HepG2 (cell line): ENCODE measurements around the gene PLPP3. TPM values are rescaled to one million over a fixed set of nuclear protein-coding genes. Genes with fewer than 3 reads are reported as not detected.

ENCODE experiments used
- HDAC2 ChIP-seq: sonication (generic); formaldehyde crosslinking; IDR thresholded peaks from 2 replicates; pipeline ENCODE4 v1.4.0; 2020; ENCODE audit warnings: missing genetic modification reagents
- KLF12 ChIP-seq: sonication (generic); formaldehyde crosslinking; IDR thresholded peaks from 2 replicates; pipeline ENCODE4 v1.4.0; 2020; ENCODE audit warnings: missing genetic modification reagents, borderline replicate concordance
- MED8 ChIP-seq: sonication (generic); formaldehyde crosslinking; IDR thresholded peaks from 2 replicates; pipeline ENCODE4 v1.8.1; 2023; ENCODE audit warnings: mild to moderate bottlenecking, missing genetic modification reagents; ENCODE audit not compliant: insufficient replicate concordance
- MEIS1 ChIP-seq: sonication (generic); formaldehyde crosslinking; IDR thresholded peaks from 2 replicates; pipeline ENCODE4 v1.9.0; 2021; ENCODE audit warnings: mild to moderate bottlenecking, missing genetic modification reagents, moderate library complexity, borderline replicate concordance
- SAFB2 ChIP-seq: sonication (generic); formaldehyde crosslinking; IDR thresholded peaks from 2 replicates; pipeline ENCODE4 v1.5.1; 2020; ENCODE audit warnings: missing genetic modification reagents, low read depth, mild to moderate bottlenecking, borderline replicate concordance
- SALL2 ChIP-seq: sonication (generic); formaldehyde crosslinking; IDR thresholded peaks from 2 replicates; pipeline ENCODE4 v1.8.1; 2023; ENCODE audit warnings: mild to moderate bottlenecking, missing genetic modification reagents, inconsistent platforms
- SNAPC4 ChIP-seq: sonication (generic); formaldehyde crosslinking; IDR thresholded peaks from 2 replicates; pipeline ENCODE4 v1.4.0; 2020; ENCODE audit warnings: mild to moderate bottlenecking, missing genetic modification reagents
- SOX13 ChIP-seq, 3 experiments: fragments of 450-650 bp in 1 of 3; sonication (generic) in 1 of 3; formaldehyde crosslinking in 1 of 3; IDR thresholded peaks in 2 of 3; conservative IDR thresholded peaks in 1 of 3; 2 replicates each; pipeline versions ENCODE4 v1.5.0 to v1.6.1; 2016 to 2020; ENCODE audit warnings: antibody characterized with exemption in 1 of 3, mild to moderate bottlenecking in 1 of 3, missing compliant biosample characterization in 1 of 3, missing genetic modification reagents in 1 of 3, moderate library complexity in 1 of 3
- ZNF382 ChIP-seq: sonication (generic); formaldehyde crosslinking; IDR thresholded peaks from 2 replicates; pipeline ENCODE4 v1.5.0; 2020; ENCODE audit warnings: missing genetic modification reagents, mild to moderate bottlenecking, borderline replicate concordance
- ZNF543 ChIP-seq: sonication (generic); formaldehyde crosslinking; IDR thresholded peaks from 2 replicates; pipeline ENCODE4 v1.4.0; 2020; ENCODE audit warnings: mild to moderate bottlenecking, missing genetic modification reagents
- ZNF660 ChIP-seq: sonication (generic); formaldehyde crosslinking; IDR thresholded peaks from 2 replicates; pipeline ENCODE4 v1.5.1; 2020; ENCODE audit warnings: mild to moderate bottlenecking, low read depth, missing genetic modification reagents, borderline replicate concordance
- ZNF777 ChIP-seq: sonication (generic); formaldehyde crosslinking; IDR thresholded peaks from 2 replicates; pipeline ENCODE4 v1.4.0; 2020; ENCODE audit warnings: missing genetic modification reagents
- ZUFSP ChIP-seq: sonication (generic); formaldehyde crosslinking; IDR thresholded peaks from 2 replicates; pipeline ENCODE4 v1.9.0; 2021; ENCODE audit warnings: missing genetic modification reagents, mild to moderate bottlenecking, borderline replicate concordance
- polyA plus RNA-seq, 8 experiments: library from polyadenylated mRNA; depleted of rRNA in 3 of 8; stranded (reverse) in 7 of 8; unstranded in 1 of 8; fragments of >200 nt; fragmentation: Illumina TruSeq in 4 of 8; extraction: Trizol in 4 of 8; gene quantifications; 2 replicates each; pipeline versions ENCODE4 v1.2.1 to v1.2.3, GENCODE V29; 2011 to 2016; ENCODE audit warnings: low read depth in 4 of 8, missing spikeins in 1 of 8, mixed read lengths in 1 of 8; ENCODE audit not compliant: insufficient read depth in 1 of 8
- total RNA-seq, 5 experiments: library from RNA; depleted of rRNA; stranded (reverse); fragments of >200 nt; fragmentation: Illumina TruSeq; extraction: Trizol; gene quantifications; 2 replicates each; pipeline ENCODE4 v1.2.3, GENCODE V29; 2016; ENCODE audit warnings: low read depth in 1 of 5
- TF ChIP-seq, protein P1 (sequence below): sonication (generic); formaldehyde crosslinking; IDR thresholded peaks from 2 replicates; pipeline ENCODE4 v1.9.0; 2021; ENCODE audit warnings: missing genetic modification reagents, borderline replicate concordance
- TF ChIP-seq, protein P2 (sequence below): sonication (generic); formaldehyde crosslinking; IDR thresholded peaks from 2 replicates; pipeline ENCODE4 v1.9.0; 2022; ENCODE audit warnings: low read depth, missing genetic modification reagents

The PLPP3 gene
- total and polyA plus RNA-seq, 2 of the 13 experiments (the other 11 are each of a cell fraction or from before 2014, with no cell fraction given), result 49.7 to 65.8 TPM

DNA sequence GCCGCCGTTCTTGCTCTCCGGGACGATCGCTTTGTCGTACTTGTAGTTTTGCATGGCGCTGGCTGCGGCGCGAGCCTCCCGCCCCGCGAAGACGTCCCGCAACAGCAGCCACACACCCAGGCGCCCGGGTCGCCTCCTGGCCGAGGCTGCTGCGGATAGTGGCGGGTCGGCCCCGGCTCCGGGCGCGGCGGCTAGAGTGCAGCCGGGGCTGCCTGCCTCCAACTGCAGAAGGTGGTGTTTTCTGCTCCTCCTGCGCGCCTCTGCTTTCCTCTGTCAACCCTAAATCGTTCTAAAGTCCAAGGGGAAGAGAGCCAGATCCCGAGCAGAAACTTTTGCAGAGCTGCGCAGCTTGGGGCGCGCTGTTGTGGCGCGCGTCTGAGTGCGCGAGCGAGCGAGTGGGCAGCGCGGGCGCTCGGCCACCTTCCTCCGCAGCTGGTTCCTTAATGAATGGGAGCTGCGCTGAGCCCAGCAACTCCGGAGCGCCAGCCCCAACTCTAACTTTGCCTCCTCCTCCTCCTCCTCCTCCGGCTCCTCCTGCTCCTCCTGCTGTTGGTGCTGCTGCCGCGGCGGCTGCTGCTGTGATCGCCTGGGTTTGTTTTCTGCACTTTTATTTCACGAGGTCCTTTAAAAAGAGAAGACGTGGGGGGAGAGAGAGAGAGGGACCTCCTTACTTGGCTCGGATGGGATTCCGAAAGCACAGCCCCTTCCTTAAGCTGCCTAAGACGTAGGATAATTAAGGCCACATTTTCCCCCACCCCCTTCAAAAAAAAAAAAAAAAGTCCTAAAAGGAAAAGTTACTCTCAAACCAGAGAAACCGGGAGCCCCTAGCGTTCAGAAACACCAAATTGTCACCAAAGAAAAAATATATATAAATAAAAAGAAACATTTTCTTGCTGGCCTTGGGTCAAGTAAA is at the start of gene PLPP3 (continued):
- TF ChIP-seq SNAPC4 (CRISPR knock-in tag) (no peak), MEIS1 (CRISPR knock-in tag) (no peak), ZUFSP (CRISPR knock-in tag) (no peak), ZNF777 (CRISPR knock-in tag) (no peak; the same call in none of the 2 replicates), HDAC2 (CRISPR knock-in tag) (peak; percentile 30; the same call in 1 of the 2 replicates), SALL2 (no peak), SAFB2 (CRISPR knock-in tag) (no peak), ZNF660 (no peak), MED8 (CRISPR knock-in tag) (no peak), ZNF382 (CRISPR knock-in tag) (no peak), ZNF543 (CRISPR knock-in tag) (no peak), KLF12 (no peak), SOX13 (IDR thresholded peaks at IDR 0.05) (no peak), SOX13 (CRISPR knock-in tag; conservative IDR thresholded peaks at IDR 0.05 in 1 of 2, IDR thresholded peaks at IDR 0.05 in 1 of 2) (0 out of 4 replicates have a peak, but pooled peaks of 1 of the 2 experiments have one; percentile 30)
- TF ChIP-seq, protein P1, sequence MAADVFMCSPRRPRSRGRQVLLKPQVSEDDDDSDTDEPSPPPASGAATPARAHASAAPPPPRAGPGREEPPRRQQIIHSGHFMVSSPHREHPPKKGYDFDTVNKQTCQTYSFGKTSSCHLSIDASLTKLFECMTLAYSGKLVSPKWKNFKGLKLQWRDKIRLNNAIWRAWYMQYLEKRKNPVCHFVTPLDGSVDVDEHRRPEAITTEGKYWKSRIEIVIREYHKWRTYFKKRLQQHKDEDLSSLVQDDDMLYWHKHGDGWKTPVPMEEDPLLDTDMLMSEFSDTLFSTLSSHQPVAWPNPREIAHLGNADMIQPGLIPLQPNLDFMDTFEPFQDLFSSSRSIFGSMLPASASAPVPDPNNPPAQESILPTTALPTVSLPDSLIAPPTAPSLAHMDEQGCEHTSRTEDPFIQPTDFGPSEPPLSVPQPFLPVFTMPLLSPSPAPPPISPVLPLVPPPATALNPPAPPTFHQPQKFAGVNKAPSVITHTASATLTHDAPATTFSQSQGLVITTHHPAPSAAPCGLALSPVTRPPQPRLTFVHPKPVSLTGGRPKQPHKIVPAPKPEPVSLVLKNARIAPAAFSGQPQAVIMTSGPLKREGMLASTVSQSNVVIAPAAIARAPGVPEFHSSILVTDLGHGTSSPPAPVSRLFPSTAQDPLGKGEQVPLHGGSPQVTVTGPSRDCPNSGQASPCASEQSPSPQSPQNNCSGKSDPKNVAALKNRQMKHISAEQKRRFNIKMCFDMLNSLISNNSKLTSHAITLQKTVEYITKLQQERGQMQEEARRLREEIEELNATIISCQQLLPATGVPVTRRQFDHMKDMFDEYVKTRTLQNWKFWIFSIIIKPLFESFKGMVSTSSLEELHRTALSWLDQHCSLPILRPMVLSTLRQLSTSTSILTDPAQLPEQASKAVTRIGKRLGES (CRISPR knock-in tag), result no peak
- TF ChIP-seq, protein P2, sequence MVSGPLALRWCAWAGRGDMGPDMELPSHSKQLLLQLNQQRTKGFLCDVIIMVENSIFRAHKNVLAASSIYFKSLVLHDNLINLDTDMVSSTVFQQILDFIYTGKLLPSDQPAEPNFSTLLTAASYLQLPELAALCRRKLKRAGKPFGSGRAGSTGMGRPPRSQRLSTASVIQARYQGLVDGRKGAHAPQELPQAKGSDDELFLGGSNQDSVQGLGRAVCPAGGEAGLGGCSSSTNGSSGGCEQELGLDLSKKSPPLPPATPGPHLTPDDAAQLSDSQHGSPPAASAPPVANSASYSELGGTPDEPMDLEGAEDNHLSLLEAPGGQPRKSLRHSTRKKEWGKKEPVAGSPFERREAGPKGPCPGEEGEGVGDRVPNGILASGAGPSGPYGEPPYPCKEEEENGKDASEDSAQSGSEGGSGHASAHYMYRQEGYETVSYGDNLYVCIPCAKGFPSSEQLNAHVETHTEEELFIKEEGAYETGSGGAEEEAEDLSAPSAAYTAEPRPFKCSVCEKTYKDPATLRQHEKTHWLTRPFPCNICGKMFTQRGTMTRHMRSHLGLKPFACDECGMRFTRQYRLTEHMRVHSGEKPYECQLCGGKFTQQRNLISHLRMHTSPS (CRISPR knock-in tag), result peak; percentile 20; the same call in 1 of the 2 replicates
